Immature natural killer cell (primary cell): ENCODE results near the gene SEMA5A. TPM values are rescaled to one million over a fixed set of nuclear protein-coding genes. Genes with fewer than 3 reads are reported as not detected.

Experiments used
- DNase-seq, 3 donors: peaks; one replicate each; pipeline ENCODE4 v3.0.0; 2022; ENCODE audit warnings: mixed read lengths in 1 of 3
- H3K27ac Mint-ChIP-seq, 6 donors: one replicate each; pipeline ENCODE4 v1.8.0; 2020; ENCODE audit warnings: mixed read lengths in 6 of 6, mild to moderate bottlenecking in 5 of 6, inconsistent platforms in 4 of 6, moderate library complexity in 3 of 6
- H3K27me3 Mint-ChIP-seq, 3 donors: one replicate each; pipeline ENCODE4 v1.8.0; 2020 to 2021; ENCODE audit warnings: low read depth in 3 of 3, mild to moderate bottlenecking in 3 of 3, mixed read lengths in 3 of 3, moderate library complexity in 3 of 3, inconsistent platforms in 1 of 3
- H3K36me3 Mint-ChIP-seq, 3 donors: one replicate each; pipeline ENCODE4 v1.8.0; 2020; ENCODE audit warnings: mixed read lengths in 3 of 3, inconsistent platforms in 2 of 3, mild to moderate bottlenecking in 2 of 3
- H3K4me1 Mint-ChIP-seq, 2 donors: one replicate each; pipeline ENCODE4 v1.8.0; 2020; ENCODE audit warnings: inconsistent platforms in 2 of 2, mild to moderate bottlenecking in 2 of 2, mixed read lengths in 2 of 2, moderate library complexity in 1 of 2
- H3K4me3 Mint-ChIP-seq, 5 donors: one replicate each; pipeline ENCODE4 v1.8.0; 2020; ENCODE audit warnings: mild to moderate bottlenecking in 5 of 5, mixed read lengths in 5 of 5, inconsistent platforms in 3 of 5, moderate library complexity in 3 of 5
- H3K9me3 Mint-ChIP-seq, 6 donors: one replicate each; pipeline ENCODE4 v1.8.0; 2020; ENCODE audit warnings: mild to moderate bottlenecking in 6 of 6, mixed read lengths in 6 of 6, inconsistent platforms in 4 of 6, moderate library complexity in 3 of 6
- polyA plus RNA-seq, 3 donors: library from polyadenylated mRNA; unstranded; fragments of 300-500 nt; fragmentation: Illumina TruSeq; gene quantifications; one replicate each; pipeline ENCODE4 v1.2.3, GENCODE V29; 2021

SEMA5A gene
- polyA plus RNA-seq, 3 donors from 2014 or later, result 0.02 TPM; not detected in 2

DNA sequence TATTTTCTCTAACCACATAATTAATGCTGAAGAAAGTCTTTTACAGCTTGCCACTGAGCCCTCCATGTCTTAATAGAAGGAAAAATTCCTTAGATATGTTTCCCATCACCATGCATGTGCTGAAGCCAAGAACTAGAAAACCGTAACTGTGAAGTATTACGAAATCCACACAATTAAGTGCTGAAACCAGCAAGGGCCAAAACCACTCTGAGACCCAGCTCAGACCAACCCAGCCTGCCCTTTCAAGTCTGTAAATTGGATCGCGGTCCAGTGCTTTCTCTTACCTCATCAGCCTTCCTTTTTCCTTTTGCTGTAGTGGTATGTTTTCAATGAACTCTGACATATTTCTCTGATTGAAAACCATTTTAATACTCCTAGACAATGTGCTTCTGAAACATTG lies 26.3 kb downstream of the SEMA5A start:
- DNase-seq, result no peak
- Mint-ChIP-seq H3K4me3 (no peak overlapping the region), H3K4me1 (no peaks in the 10 kb centered on the region), H3K9me3 (peaks cover 0 to 6% (median 4%) of the 10 kb centered on the region in 6 donors), H3K27ac (no peak overlapping the region), H3K36me3 (peaks cover 0 to 4% (median 0%) of the 10 kb centered on the region in 3 donors), H3K27me3 (peaks cover 0 to 4% (median 3%) of the 10 kb centered on the region in 3 donors)

DNA sequence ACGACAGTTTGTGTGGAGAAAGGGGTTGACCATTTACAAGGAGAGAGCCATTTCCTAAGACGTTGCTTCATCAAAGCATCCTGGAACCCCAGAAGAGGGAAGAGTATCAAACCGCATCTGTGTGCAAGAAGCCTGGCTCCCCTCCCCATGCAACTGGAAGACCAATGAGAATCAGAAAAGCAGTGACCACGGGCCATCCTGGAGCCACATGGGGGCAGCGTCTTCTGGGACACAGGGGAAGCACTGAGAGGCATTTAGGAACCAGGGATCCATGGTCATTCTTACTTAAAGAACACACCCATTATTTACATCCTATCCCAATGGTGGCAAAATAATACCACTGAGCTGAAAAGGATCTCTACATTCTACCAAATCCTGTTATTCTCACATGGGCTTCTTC lies 29.3 kb downstream of the SEMA5A start:
- Mint-ChIP-seq H3K4me1 (no peaks in the 10 kb centered on the region), H3K4me3 (no peak overlapping the region), H3K9me3 (peaks cover 0 to 6% (median 2%) of the 10 kb centered on the region in 6 donors), H3K27ac (no peak overlapping the region), H3K27me3 (peaks cover 0 to 3% (median 2%) of the 10 kb centered on the region in 3 donors), H3K36me3 (peaks cover 0 to 4% (median 0%) of the 10 kb centered on the region in 3 donors)
- DNase-seq, result no peak

DNA sequence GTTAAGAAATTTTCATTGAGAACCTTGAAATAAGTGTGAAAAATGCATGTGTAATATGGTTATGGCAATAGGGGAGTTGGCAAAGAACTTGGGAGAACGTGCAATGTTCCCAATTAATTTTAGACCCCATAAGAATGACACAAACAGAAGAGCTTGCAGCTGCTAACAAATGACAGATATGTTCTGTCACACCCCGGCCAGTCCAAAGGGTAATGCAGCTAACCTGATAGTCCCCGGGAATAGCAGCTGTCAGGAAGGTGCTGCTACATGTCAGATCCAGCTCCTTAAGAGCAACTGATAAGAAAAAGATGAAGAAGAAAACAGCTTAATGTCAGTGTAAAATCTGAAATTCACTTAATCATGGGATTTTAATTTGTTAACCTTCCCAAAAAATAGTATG lies 30.4 kb downstream of the SEMA5A start:
- Mint-ChIP-seq H3K9me3 (peaks cover 0 to 5% (median 1%) of the 10 kb centered on the region in 6 donors), H3K27me3 (peaks cover 0 to 2% (median 0%) of the 10 kb centered on the region in 3 donors), H3K27ac (no peak overlapping the region), H3K4me1 (no peaks in the 10 kb centered on the region), H3K36me3 (peaks cover 0 to 4% (median 0%) of the 10 kb centered on the region in 3 donors), H3K4me3 (no peak overlapping the region)
- DNase-seq, result no peak

DNA sequence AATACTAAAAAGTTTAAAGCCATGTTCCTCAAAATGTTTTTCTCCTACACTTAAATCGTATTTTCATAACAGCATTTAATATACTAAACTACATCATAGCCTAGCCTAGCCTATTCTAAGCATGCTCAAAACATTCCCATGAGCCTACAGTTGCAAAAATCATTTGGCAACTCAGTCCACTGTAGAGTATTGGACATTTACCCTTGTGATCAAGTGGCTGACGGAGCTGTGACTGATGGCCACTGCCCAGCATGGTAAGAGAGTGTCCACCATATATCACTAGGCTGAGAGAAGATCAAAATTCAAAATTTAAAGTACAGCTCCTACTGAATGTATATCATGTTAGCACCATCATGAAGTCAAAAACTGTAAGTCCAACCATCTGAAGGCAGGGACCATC lies 30.9 kb downstream of the SEMA5A start:
- Mint-ChIP-seq H3K27me3 (peaks cover 0 to 2% (median 0%) of the 10 kb centered on the region in 3 donors), H3K9me3 (peaks cover 0 to 5% (median 0%) of the 10 kb centered on the region in 6 donors), H3K4me3 (no peak overlapping the region), H3K4me1 (no peaks in the 10 kb centered on the region), H3K27ac (no peak overlapping the region), H3K36me3 (peaks cover 0 to 4% (median 0%) of the 10 kb centered on the region in 3 donors)
- no peak for DNase-seq

DNA sequence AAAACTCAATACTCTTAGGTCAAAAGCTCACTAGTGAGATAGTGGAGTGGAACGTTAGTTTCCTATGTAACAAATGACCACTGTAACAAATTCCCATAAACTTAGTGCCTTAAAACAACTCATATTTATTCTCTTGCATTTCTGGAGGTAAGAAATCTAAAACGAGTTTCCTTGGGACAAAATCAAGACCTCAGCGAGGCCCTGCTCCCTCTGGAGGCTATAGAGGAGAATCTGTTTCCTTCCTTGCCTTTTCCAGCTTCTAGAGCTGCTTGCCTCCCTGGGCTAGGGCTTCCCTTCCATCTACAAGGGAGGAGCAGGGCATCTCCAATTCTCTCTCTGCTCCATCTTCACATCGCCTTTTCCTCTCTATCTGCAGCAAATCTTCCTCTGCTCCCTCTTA lies 32.0 kb downstream of the SEMA5A start:
- Mint-ChIP-seq H3K9me3 (peaks cover 0 to 7% (median 2%) of the 10 kb centered on the region in 6 donors), H3K4me1 (no peaks in the 10 kb centered on the region), H3K27me3 (peaks cover 0 to 2% (median 0%) of the 10 kb centered on the region in 3 donors), H3K36me3 (peaks cover 0 to 4% (median 0%) of the 10 kb centered on the region in 3 donors), H3K27ac (no peak overlapping the region), H3K4me3 (no peak overlapping the region)
- no peak for DNase-seq

DNA sequence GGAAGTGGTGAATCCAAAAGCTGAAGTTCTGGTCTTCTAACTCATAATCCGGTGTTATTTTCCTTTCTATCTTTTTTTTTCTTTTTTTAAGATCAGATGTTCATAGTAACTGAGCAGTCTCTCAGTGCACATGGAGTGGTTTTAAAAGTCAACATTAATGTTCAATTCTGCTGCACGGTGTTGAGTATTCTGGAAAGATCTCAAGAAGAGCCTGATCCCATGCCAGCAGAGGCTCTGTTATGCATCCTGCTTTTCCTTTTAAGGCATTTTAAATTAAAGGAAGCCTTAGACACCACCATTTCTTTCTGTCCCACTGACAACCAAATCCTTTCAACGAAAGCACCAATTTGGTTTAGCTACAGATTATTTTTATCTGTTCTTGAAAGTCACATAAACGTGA lies 33.4 kb downstream of the SEMA5A start:
- Mint-ChIP-seq H3K27me3 (peaks cover 0 to 4% (median 2%) of the 10 kb centered on the region in 3 donors), H3K4me1 (no peaks in the 10 kb centered on the region), H3K36me3 (peaks cover 0 to 4% (median 0%) of the 10 kb centered on the region in 3 donors), H3K9me3 (peaks cover 0 to 15% (median 5%) of the 10 kb centered on the region in 6 donors), H3K4me3 (no peak overlapping the region), H3K27ac (no peak overlapping the region)
- DNase-seq, result no peak

DNA sequence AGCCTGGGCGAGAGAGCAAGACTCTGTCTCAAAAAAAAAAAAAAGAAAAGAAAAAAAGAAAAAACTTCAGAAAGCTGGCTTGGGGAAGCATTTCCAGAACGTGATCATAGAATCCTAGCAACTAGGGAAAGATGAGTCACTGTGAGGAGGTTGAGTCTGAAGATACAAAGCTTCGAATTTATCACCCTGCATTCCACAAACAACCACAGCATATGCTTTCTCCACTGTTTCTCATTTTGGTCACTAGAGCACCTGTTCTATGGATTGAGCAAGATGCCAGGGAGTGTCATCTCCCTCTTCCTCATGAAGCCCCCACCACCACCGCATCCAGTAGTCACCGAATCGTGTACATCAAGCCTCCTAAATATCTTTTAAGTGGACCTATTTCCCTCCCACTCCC lies 37.9 kb downstream of the SEMA5A start:
- no peaks in the 10 kb centered on the region for H3K36me3 Mint-ChIP-seq
- H3K27me3 Mint-ChIP-seq, result peaks cover 0 to 4% (median 2%) of the 10 kb centered on the region in 3 donors
- no peak overlapping the region for H3K27ac Mint-ChIP-seq
- peaks cover 0 to 20% (median 10%) of the 10 kb centered on the region in 6 donors for H3K9me3 Mint-ChIP-seq
- no peaks in the 10 kb centered on the region for H3K4me1 Mint-ChIP-seq
- no peak for DNase-seq
- no peak overlapping the region for H3K4me3 Mint-ChIP-seq

DNA sequence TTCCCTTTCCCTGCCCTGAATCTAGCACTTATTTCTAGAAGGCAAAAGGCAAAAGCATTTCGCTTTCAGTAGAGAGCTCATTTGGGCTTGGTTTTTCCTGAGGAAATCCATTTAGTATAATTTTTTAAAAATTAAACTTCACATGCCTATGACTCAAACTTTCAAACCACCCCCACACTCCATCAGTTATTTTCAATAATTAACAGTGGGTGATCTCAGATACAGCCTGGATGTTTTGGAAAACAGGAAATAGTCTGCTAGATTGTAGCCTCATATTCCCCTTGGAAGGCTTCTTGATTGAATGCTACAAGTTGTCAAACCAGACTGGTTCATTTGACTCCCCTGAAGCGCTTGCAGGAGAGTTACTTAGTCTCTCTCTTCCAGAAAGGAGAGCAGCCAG lies 40.6 kb downstream of the SEMA5A start:
- no peak overlapping the region for H3K4me3 Mint-ChIP-seq
- H3K27me3 Mint-ChIP-seq, result peaks cover 0 to 4% (median 2%) of the 10 kb centered on the region in 3 donors
- no peak for DNase-seq
- H3K9me3 Mint-ChIP-seq, result peaks cover 0 to 26% (median 13%) of the 10 kb centered on the region in 6 donors
- no peaks in the 10 kb centered on the region for H3K36me3 Mint-ChIP-seq
- H3K27ac Mint-ChIP-seq, result no peak overlapping the region
- H3K4me1 Mint-ChIP-seq, result no peaks in the 10 kb centered on the region

DNA sequence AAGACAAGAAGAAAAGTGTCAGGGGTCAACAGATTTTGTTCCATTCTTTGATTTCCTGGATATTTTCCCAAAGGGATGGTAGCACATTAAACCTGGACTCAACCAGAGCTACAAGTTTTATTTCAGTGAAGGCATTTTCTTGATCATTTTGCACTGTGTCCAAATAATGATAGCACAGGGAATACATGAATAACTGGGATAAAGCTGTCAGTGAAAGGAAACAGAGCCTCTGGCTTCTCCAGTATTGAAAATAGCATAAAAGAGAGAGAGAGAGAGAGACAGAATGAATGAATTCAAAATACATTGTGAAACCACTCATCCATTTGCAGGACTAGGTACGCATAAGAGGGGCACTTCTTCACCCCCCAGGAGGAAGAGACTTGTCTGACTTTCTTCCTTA lies 43.0 kb downstream of the SEMA5A start:
- H3K36me3 Mint-ChIP-seq, result no peaks in the 10 kb centered on the region
- no peaks in the 10 kb centered on the region for H3K4me1 Mint-ChIP-seq
- peaks cover 0 to 18% (median 10%) of the 10 kb centered on the region in 6 donors for H3K9me3 Mint-ChIP-seq
- H3K27me3 Mint-ChIP-seq, result peaks cover 0 to 2% (median 0%) of the 10 kb centered on the region in 3 donors
- DNase-seq, result no peak
- no peak overlapping the region for H3K27ac Mint-ChIP-seq
- H3K4me3 Mint-ChIP-seq, result no peak overlapping the region

DNA sequence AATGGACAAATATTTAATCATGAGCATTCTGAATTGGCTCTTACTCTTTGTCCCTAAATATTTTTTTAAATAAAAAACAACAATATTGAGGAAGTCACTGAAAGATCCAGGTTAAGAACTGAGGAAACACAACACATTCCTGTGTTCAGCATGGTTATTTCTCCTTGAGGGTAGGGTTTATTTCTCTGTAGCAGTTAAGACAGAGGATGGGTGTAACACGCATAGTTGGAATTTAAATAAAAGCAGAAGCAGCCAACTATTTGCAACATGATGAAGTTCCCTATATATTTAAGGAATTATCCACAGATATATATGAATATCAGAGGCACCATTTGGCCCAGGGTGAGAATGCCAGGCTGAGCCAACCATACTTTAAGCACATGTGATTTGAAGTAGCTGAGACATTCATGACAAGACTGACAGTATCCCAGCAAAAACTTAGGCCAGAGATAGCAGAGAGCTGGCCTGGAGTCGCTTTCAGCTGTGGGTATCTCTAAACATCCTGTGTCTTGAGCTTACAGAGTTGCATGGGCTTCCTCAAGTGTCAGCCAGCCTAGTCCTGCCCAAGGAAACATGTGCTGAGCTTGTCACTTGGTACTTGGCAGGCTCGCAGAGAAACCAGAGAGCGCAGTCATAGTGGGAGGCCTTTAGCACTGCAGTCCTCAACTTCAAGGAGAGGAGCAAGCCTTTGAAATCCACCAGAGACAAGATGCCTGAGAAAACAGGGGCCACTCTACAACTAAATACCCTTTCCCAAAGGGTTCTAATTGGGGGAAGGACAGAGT lies 43.6 kb downstream of the SEMA5A start:
- no peaks in the 10 kb centered on the region for H3K4me1 Mint-ChIP-seq
- no peak for DNase-seq
- H3K9me3 Mint-ChIP-seq, result peaks cover 0 to 15% (median 10%) of the 10 kb centered on the region in 6 donors
- H3K36me3 Mint-ChIP-seq, result no peaks in the 10 kb centered on the region
- H3K27me3 Mint-ChIP-seq, result peaks cover 0 to 2% (median 0%) of the 10 kb centered on the region in 3 donors
- no peak overlapping the region for H3K4me3 Mint-ChIP-seq
- no peak overlapping the region for H3K27ac Mint-ChIP-seq

DNA sequence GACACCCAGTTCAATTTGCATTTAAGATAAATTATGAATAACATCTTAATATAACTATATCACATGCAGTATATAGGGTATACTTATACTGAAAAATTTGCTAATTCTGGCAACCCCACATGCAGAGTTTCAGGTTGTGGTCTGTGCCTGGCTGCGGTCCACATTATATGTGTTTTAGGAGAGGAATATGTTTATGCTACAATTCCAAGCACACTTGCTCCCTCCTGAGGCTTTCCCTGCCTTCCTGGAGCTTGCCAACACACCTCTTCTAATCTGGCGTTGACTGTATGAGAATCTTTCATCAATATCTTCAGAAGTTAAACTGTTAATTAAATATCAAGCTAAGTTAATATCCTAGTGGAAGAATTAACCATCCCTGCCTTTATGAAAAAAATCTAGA lies 45.2 kb downstream of the SEMA5A start:
- Mint-ChIP-seq H3K9me3 (peaks cover 2 to 12% (median 10%) of the 10 kb centered on the region in 6 donors), H3K27me3 (peaks cover 0 to under 1% (median 0%) of the 10 kb centered on the region in 3 donors), H3K27ac (no peak overlapping the region), H3K4me1 (no peaks in the 10 kb centered on the region), H3K36me3 (no peaks in the 10 kb centered on the region), H3K4me3 (no peak overlapping the region)
- no peak for DNase-seq

DNA sequence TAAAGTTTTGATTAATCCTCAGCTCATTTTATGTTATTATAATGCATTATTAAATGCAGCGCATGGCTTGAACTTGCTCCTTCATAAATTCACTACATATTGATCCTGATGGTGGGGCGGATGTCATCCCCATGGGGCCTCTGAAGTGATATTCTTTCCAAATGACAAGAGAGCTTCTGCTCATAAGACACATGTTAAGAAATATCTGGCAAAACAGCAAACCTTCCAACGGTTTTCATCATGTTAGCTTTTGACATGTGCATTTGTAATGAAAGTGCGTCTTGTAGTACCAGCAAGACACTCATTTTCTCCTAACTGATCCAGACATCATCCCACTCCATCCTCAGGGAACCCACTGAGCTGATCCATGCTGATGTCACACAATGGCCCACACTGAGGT lies 45.7 kb downstream of the SEMA5A start:
- Mint-ChIP-seq H3K4me1 (no peaks in the 10 kb centered on the region), H3K27me3 (no peaks in the 10 kb centered on the region), H3K27ac (no peak overlapping the region), H3K4me3 (no peak overlapping the region), H3K36me3 (no peaks in the 10 kb centered on the region), H3K9me3 (peaks cover 2 to 12% (median 10%) of the 10 kb centered on the region in 6 donors)
- no peak for DNase-seq

DNA sequence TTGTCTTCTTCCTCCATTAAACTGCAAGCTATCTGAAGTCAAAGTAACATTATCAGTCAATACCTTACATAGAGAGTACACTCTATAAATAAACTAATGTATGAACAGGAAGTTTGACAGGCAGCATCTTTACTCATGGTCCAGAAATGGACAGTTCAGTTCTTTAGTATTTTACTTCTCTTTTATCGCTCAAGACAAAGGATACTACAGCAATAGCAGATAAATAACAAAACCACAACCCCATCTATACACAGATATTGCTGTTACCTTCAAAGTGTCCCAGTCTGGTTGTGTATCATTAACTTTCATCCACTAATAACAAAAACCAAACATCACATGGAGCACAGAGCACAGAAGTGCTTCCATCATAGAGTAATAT lies 46.4 kb downstream of the SEMA5A start:
- H3K4me1 Mint-ChIP-seq, result no peaks in the 10 kb centered on the region
- H3K9me3 Mint-ChIP-seq, result peaks cover 2 to 12% (median 8%) of the 10 kb centered on the region in 6 donors
- DNase-seq, result no peak
- H3K36me3 Mint-ChIP-seq, result no peaks in the 10 kb centered on the region
- no peaks in the 10 kb centered on the region for H3K27me3 Mint-ChIP-seq
- H3K27ac Mint-ChIP-seq, result no peak overlapping the region
- no peak overlapping the region for H3K4me3 Mint-ChIP-seq

DNA sequence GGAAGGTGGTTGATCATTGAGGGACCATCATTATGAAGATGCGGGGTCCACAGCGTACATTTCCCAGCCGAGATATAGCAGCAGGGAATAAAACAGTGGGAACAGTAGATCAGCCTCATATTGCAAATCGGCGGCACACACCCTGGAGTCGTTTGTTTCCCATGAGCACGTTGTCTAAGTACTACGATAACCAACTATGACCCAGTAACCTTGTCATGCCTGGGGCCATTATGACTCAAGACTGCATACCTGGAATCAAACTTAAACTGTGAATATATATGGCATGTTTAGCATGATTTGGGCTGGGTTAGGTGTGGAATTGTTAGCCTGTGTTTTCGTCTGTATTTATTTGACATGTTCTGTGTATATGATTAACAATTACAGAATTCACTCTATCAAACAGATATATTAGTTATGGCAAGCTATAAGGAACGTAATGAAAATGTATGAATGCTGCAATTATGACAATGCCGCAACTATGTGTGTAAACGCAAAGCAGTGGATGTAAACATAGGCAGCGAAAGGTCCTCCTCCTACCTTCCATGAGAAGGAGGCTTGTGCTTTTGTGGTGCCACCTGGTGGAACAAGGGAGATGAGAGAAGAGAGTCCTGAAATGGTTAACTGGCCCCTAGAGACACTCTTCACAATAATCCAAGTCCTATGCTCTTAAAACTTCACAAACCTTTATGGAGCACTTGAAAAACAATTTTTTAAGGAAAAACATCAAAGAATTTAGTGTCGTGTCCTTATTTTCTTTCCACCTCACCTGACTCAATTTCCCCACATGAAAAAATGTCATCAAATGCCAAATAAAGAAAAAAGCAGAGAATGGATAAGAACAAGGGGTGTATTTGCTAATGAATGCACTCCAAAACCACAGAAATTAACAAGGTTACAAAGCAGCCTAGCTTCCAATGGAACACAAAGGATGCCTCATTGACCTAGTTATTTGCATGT lies 47.1 kb downstream of the SEMA5A start:
- H3K4me3 Mint-ChIP-seq, result no peak overlapping the region
- H3K27me3 Mint-ChIP-seq, result no peaks in the 10 kb centered on the region
- no peak for DNase-seq
- no peaks in the 10 kb centered on the region for H3K36me3 Mint-ChIP-seq
- H3K9me3 Mint-ChIP-seq, result peaks cover 2 to 12% (median 7%) of the 10 kb centered on the region in 6 donors
- H3K4me1 Mint-ChIP-seq, result no peaks in the 10 kb centered on the region
- H3K27ac Mint-ChIP-seq, result no peak overlapping the region
